HEK293 (cell line): ENCODE data around the gene STX1B.

Experiments used
- CTCF ChIA-PET: fragments of 350-600 bp; formaldehyde crosslinking; extraction: SDS; loops from one replicate; lab custom pipeline; 2021; ENCODE audit warnings: antibody characterized with exemption; lab: Yijun Ruan, JAX
- POLR2A ChIA-PET: fragments of 300-600 bp; formaldehyde crosslinking; extraction: SDS; loops from one replicate; lab custom pipeline; 2020; ENCODE audit warnings: antibody characterized with exemption, inconsistent platforms; lab: Yijun Ruan, JAX
- H3K27ac ChIP-seq: fragments of 200-500 bp; sonication (Bioruptor generic); 2 replicates; pipeline ENCODE4 v1.5.1; 2014; ENCODE audit warnings: low read depth, low read length, control low read depth, inconsistent platforms; ENCODE audit errors: extremely low read depth
- H3K36me3 ChIP-seq, 2 experiments: fragments of 200-500 bp in 1 of 2; sonication (Bioruptor generic) in 1 of 2; 1 replicate in 1 of 2; 2 replicates in 1 of 2; pipeline ENCODE4 v1.5.1; 2014 to 2017; ENCODE audit warnings: inconsistent platforms in 2 of 2, low read length in 2 of 2; ENCODE audit not compliant: control insufficient read depth in 2 of 2, insufficient read depth in 1 of 2
- H3K4me1 ChIP-seq: fragments of 200-500 bp; sonication (Bioruptor generic); 2 replicates; pipeline ENCODE4 v1.5.1; 2014; ENCODE audit warnings: mild to moderate bottlenecking, low read length, inconsistent platforms; ENCODE audit not compliant: control insufficient read depth, insufficient read depth
- H3K4me3 ChIP-seq: 2 replicates; pipeline ENCODE4 v1.5.1; 2011; ENCODE audit warnings: low read depth, mild to moderate bottlenecking, control low read depth, low read length, moderate library complexity
- H3K9me3 ChIP-seq: fragments of 200-500 bp; sonication (Bioruptor generic); 2 replicates; pipeline ENCODE4 v1.5.1; 2014; ENCODE audit warnings: low read depth, low read length, inconsistent platforms; ENCODE audit not compliant: control insufficient read depth, insufficient read depth
- EGR2 ChIP-seq: fragments of 450-650 bp; formaldehyde crosslinking; IDR thresholded peaks from 2 replicates; pipeline ENCODE4 v1.5.1; 2016; ENCODE audit warnings: low read depth, missing biosample characterization, missing genetic modification characterization
- GFI1B ChIP-seq: fragments of 450-650 bp; formaldehyde crosslinking; IDR thresholded peaks from 2 replicates; pipeline ENCODE4 v1.5.1; 2016; ENCODE audit warnings: missing biosample characterization, missing genetic modification characterization
- GLI2 ChIP-seq: fragments of 450-650 bp; formaldehyde crosslinking; IDR thresholded peaks from 2 replicates; pipeline ENCODE4; 2017; ENCODE audit warnings: missing biosample characterization, missing genetic modification characterization, low read depth, borderline replicate concordance
- GLI4 ChIP-seq: fragments of 450-650 bp; formaldehyde crosslinking; IDR thresholded peaks from 2 replicates; pipeline ENCODE4 v1.5.1; 2016; ENCODE audit warnings: missing biosample characterization, missing genetic modification characterization
- GLIS2 ChIP-seq: fragments of 450-650 bp; formaldehyde crosslinking; IDR thresholded peaks from 2 replicates; pipeline ENCODE4 v1.5.1; 2016; ENCODE audit warnings: missing biosample characterization, missing genetic modification characterization
- MYNN ChIP-seq: fragments of 450-650 bp; formaldehyde crosslinking; IDR thresholded peaks from 2 replicates; pipeline ENCODE4 v1.5.1; 2016; ENCODE audit warnings: missing biosample characterization, missing genetic modification characterization, borderline replicate concordance
- YY2 ChIP-seq: fragments of 450-650 bp; formaldehyde crosslinking; IDR thresholded peaks from 2 replicates; pipeline ENCODE4 v1.5.1; 2016; ENCODE audit warnings: missing biosample characterization, missing genetic modification characterization
- ZBTB48 ChIP-seq: fragments of 450-650 bp; formaldehyde crosslinking; IDR thresholded peaks from 2 replicates; pipeline ENCODE4 v1.5.1; 2016; ENCODE audit warnings: missing biosample characterization, missing genetic modification characterization
- ZBTB6 ChIP-seq: fragments of 450-650 bp; formaldehyde crosslinking; IDR thresholded peaks from 2 replicates; pipeline ENCODE4 v1.5.1; 2017; ENCODE audit warnings: missing biosample characterization, missing genetic modification characterization
- ZBTB8A ChIP-seq: fragments of 450-650 bp; formaldehyde crosslinking; IDR thresholded peaks from 2 replicates; pipeline ENCODE4 v1.5.1; 2016; ENCODE audit warnings: missing biosample characterization, missing genetic modification characterization
- ZFHX2 ChIP-seq: fragments of 450-650 bp; formaldehyde crosslinking; conservative IDR thresholded peaks from 2 replicates; pipeline ENCODE4 v1.5.1; 2016; ENCODE audit warnings: missing biosample characterization, missing genetic modification characterization
- ZNF155 ChIP-seq: fragments of 450-650 bp; formaldehyde crosslinking; IDR thresholded peaks from 2 replicates; pipeline ENCODE4 v1.5.1; 2016; ENCODE audit warnings: missing biosample characterization, missing genetic modification characterization
- ZNF214 ChIP-seq: fragments of 450-650 bp; formaldehyde crosslinking; IDR thresholded peaks from 2 replicates; pipeline ENCODE4 v1.5.1; 2017; ENCODE audit warnings: missing biosample characterization, mild to moderate bottlenecking, missing genetic modification characterization, borderline replicate concordance
- ZNF433 ChIP-seq: fragments of 450-650 bp; formaldehyde crosslinking; IDR thresholded peaks from 2 replicates; pipeline ENCODE4 v1.5.1; 2016; ENCODE audit warnings: missing biosample characterization, missing genetic modification characterization, low read depth
- ZNF548 ChIP-seq: fragments of 450-650 bp; formaldehyde crosslinking; IDR thresholded peaks from 2 replicates; pipeline ENCODE4 v1.5.1; 2016; ENCODE audit warnings: missing biosample characterization, missing genetic modification characterization
- ZNF549 ChIP-seq: fragments of 450-650 bp; IDR thresholded peaks from 2 replicates; pipeline ENCODE4 v1.5.1; 2018; ENCODE audit warnings: missing biosample characterization, missing genetic modification characterization, mild to moderate bottlenecking, inconsistent platforms, moderate library complexity
- ZNF555 ChIP-seq: fragments of 450-650 bp; formaldehyde crosslinking; conservative IDR thresholded peaks from 2 replicates; pipeline ENCODE4 v1.5.1; 2017; ENCODE audit warnings: missing biosample characterization, mild to moderate bottlenecking, missing genetic modification characterization, inconsistent platforms
- ZNF580 ChIP-seq: fragments of 450-650 bp; formaldehyde crosslinking; IDR thresholded peaks from 2 replicates; pipeline ENCODE4 v1.5.1; 2016; ENCODE audit warnings: missing biosample characterization, missing genetic modification characterization
- ZNF610 ChIP-seq: fragments of 450-650 bp; formaldehyde crosslinking; IDR thresholded peaks from 2 replicates; pipeline ENCODE4 v1.5.1; 2016; ENCODE audit warnings: missing biosample characterization, missing genetic modification characterization, borderline replicate concordance
- ZNF621 ChIP-seq: fragments of 450-650 bp; formaldehyde crosslinking; IDR thresholded peaks from 2 replicates; pipeline ENCODE4 v1.5.1; 2017; ENCODE audit warnings: missing biosample characterization, missing genetic modification characterization
- ZNF76 ChIP-seq: fragments of 450-650 bp; formaldehyde crosslinking; IDR thresholded peaks from 2 replicates; pipeline ENCODE4; 2016; ENCODE audit warnings: low read depth, missing biosample characterization, missing genetic modification characterization, borderline replicate concordance
- ZNF768 ChIP-seq: fragments of 450-650 bp; formaldehyde crosslinking; IDR thresholded peaks from 2 replicates; pipeline ENCODE4 v1.5.1; 2018; ENCODE audit warnings: missing biosample characterization, mild to moderate bottlenecking, missing genetic modification characterization
- ZNF791 ChIP-seq: fragments of 450-650 bp; formaldehyde crosslinking; IDR thresholded peaks from 2 replicates; pipeline ENCODE4 v1.5.1; 2016; ENCODE audit warnings: missing biosample characterization, missing genetic modification characterization
- TF ChIP-seq, protein P1 (sequence below): fragments of 450-650 bp; formaldehyde crosslinking; IDR thresholded peaks from 2 replicates; pipeline ENCODE4 v1.5.1; 2016; ENCODE audit warnings: missing biosample characterization, missing genetic modification characterization
- TF ChIP-seq, protein P2 (sequence below): fragments of 450-650 bp; IDR thresholded peaks from 2 replicates; pipeline ENCODE4 v1.5.1; 2018; ENCODE audit warnings: missing biosample characterization, mild to moderate bottlenecking, missing genetic modification characterization

The STX1B gene

DNA sequence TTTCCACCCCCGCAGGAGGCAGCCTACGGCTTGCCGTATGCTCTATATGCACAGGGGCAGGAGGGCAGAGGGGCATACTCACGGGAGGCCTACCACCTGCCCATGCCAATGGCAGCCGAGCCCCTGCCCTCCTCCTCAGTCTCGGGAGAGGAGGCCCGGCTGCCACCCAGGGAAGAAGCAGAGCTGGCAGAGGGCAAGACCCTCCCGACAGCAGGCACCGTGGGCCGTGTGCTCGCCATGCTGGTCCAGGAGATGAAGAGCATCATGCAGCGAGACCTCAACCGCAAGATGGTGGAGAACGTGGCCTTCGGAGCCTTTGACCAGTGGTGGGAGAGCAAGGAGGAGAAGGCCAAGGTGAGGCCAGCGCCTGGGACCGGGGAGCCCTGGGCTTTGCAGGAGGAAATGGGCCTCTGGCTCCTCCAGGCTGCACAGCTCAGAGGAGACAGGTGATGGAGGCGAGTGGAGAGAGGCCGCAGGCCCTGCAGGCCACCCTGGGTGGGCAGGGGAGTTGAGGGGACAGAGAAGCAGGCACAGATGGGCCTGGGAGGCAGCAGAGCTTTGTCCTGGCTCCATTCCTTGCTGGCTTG, 44.3 kb downstream of the STX1B start:
- peaks cover 64 to 92% of the 10 kb centered on the region in 2 experiments for H3K36me3 ChIP-seq
- TF ChIP-seq GFI1B (tag by site-specific recombination), result no peak
- TF ChIP-seq ZNF610, result no peak
- TF ChIP-seq GLIS2, result no peak
- TF ChIP-seq ZNF555, result no peak
- no peak for TF ChIP-seq ZNF433
- TF ChIP-seq, protein P1, sequence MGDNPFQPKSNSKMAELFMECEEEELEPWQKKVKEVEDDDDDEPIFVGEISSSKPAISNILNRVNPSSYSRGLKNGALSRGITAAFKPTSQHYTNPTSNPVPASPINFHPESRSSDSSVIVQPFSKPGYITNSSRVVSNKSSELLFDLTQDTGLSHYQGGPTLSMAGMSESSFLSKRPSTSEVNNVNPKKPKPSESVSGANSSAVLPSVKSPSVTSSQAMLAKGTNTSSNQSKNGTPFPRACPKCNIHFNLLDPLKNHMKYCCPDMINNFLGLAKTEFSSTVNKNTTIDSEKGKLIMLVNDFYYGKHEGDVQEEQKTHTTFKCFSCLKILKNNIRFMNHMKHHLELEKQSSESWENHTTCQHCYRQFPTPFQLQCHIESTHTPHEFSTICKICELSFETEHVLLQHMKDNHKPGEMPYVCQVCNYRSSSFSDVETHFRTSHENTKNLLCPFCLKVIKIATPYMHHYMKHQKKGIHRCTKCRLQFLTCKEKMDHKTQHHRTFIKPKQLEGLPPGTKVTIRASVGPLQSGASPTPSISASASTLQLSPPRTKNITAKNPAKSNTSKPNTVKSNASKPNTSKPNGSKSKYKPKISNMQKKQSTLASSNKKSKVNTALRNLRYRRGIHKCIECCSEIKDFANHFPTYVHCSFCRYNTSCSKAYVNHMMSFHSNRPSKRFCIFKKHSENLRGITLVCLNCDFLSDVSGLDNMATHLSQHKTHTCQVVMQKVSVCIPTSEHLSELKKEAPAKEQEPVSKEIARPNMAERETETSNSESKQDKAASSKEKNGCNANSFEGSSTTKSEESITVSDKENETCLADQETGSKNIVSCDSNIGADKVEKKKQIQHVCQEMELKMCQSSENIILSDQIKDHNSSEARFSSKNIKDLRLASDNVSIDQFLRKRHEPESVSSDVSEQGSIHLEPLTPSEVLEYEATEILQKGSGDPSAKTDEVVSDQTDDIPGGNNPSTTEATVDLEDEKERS, result no peak
- TF ChIP-seq MYNN, result no peak
- TF ChIP-seq ZNF791 (tag by site-specific recombination), result no peak
- TF ChIP-seq, protein P2, sequence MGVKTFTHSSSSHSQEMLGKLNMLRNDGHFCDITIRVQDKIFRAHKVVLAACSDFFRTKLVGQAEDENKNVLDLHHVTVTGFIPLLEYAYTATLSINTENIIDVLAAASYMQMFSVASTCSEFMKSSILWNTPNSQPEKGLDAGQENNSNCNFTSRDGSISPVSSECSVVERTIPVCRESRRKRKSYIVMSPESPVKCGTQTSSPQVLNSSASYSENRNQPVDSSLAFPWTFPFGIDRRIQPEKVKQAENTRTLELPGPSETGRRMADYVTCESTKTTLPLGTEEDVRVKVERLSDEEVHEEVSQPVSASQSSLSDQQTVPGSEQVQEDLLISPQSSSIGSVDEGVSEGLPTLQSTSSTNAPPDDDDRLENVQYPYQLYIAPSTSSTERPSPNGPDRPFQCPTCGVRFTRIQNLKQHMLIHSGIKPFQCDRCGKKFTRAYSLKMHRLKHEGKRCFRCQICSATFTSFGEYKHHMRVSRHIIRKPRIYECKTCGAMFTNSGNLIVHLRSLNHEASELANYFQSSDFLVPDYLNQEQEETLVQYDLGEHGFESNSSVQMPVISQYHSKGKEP (tag by site-specific recombination), result no peak
- TF ChIP-seq YY2 (tag by site-specific recombination), result no peak
- no peak for TF ChIP-seq ZBTB48 (tag by site-specific recombination)
- no peak overlapping the region for H3K27ac ChIP-seq
- H3K4me3 ChIP-seq, result no peak overlapping the region
- H3K9me3 ChIP-seq, result no peaks in the 10 kb centered on the region
- POLR2A ChIA-PET, result interaction anchor here (0.8 to 2.0 kb wide), 3 partner anchors 13 to 31 kb away, joined by 3 to 4 read pairs (median 3); no protein-coding TSS in a partner anchor
- CTCF ChIA-PET, result interaction anchor here (0.5 to 1.9 kb wide), 2 partner anchors 18 to 152 kb away, joined by 3 to 4 read pairs; no protein-coding TSS in a partner anchor
- H3K4me1 ChIP-seq, result no peaks in the 10 kb centered on the region

GRCh38 chr16:30965436-30965835, 45.0 kb downstream of the STX1B start:
- Histone ChIP-seq H3K4me3 (no peak overlapping the region), H3K36me3 (peaks cover 64 to 92% of the 10 kb centered on the region in 2 experiments), H3K27ac (no peak overlapping the region), H3K9me3 (no peaks in the 10 kb centered on the region), H3K4me1 (no peaks in the 10 kb centered on the region)
- ChIA-PET POLR2A (interaction anchor here (0.5 to 1.9 kb wide), 3 partner anchors 11 to 164 kb away, joined by 3 to 5 read pairs (median 5); no protein-coding TSS in a partner anchor), CTCF (interaction anchor here (1.1 to 1.9 kb wide), 2 partner anchors 19 to 31 kb away, joined by 3 to 4 read pairs; no protein-coding TSS in a partner anchor)
- no peak for TF ChIP-seq ZNF548 (tag by site-specific recombination)
- peak; percentile 47; the same call in 1 of the 2 replicates for TF ChIP-seq EGR2 (tag by site-specific recombination)
- no peak for TF ChIP-seq ZNF214 (tag by site-specific recombination)
- TF ChIP-seq ZNF76 (tag by site-specific recombination), result no peak
- no peak for TF ChIP-seq GLI4
- TF ChIP-seq ZBTB6 (tag by site-specific recombination), result peak; percentile 60; the same call in 1 of the 2 replicates
- peak; percentile 47; the same call in 1 of the 2 replicates for TF ChIP-seq ZFHX2 (tag by site-specific recombination)
- TF ChIP-seq ZNF580 (tag by site-specific recombination), result no peak
- no peak for TF ChIP-seq GLI2
- TF ChIP-seq ZNF621 (tag by site-specific recombination), result no peak
- TF ChIP-seq ZNF155 (tag by site-specific recombination), result no peak
- TF ChIP-seq ZBTB8A, result no peak
- no peak for TF ChIP-seq ZNF768 (tag by site-specific recombination)
- no peak for TF ChIP-seq ZNF549 (tag by site-specific recombination)
